Epithelial cell of proximal tubule (primary cell): Measurements from ENCODE around the gene ADD2. TPM values are rescaled to one million over a fixed set of nuclear protein-coding genes. Genes with fewer than 3 reads are reported as not detected.

Experiments
- DNase-seq: peaks from one replicate; pipeline ENCODE4 v3.0.0-alpha.2; 2011; ENCODE audit warnings: low read depth
- H3K4me3 ChIP-seq: 2 replicates; pipeline ENCODE4 v1.5.1; 2011; ENCODE audit warnings: low read depth, mild to moderate bottlenecking, low read length
- total RNA-seq: library from RNA; depleted of rRNA; stranded (reverse); fragments of >200 nt; gene quantifications from 2 replicates; pipeline ENCODE4 v1.2.3, GENCODE V29; 2015
- TF ChIP-seq, protein P1 (sequence below): conservative IDR thresholded peaks from 2 replicates; pipeline ENCODE4 v1.5.1; 2012; ENCODE audit warnings: low read depth, mild to moderate bottlenecking, low read length

The ADD2 gene
- total RNA-seq, 1 donor from 2014 or later, result 21.3 TPM

DNA sequence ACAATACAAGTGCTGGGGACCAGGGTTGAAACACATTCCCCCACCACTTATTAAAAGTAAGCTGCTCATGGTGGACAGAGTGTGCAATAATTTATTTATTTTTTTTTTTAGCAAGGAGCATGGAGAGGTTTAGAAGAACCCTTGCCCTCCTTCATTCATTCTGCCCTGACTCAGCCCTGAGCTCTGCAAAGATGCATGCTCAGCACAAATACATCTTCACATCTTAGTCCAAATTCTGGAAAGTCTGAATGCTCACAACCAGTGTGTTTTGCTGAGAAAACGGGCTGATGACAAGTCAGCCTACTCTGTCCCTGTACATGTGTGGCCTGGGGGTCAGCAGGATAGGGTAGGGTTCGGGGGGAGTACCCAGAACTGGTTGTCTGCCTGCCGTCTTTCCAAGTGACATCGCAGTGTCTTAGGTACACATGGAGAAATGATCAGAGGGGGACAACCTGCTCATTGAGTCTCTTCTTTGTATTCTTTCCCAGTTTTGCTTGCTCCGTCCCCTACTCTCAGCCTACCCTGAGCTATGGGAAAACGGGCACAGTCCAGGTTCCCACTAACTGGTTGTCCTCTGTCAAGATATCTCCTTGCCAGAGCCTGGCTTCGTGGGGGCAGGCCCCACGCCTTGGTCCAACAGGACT lies 76.4 kb downstream of the ADD2 start:
- TF ChIP-seq, protein P1, sequence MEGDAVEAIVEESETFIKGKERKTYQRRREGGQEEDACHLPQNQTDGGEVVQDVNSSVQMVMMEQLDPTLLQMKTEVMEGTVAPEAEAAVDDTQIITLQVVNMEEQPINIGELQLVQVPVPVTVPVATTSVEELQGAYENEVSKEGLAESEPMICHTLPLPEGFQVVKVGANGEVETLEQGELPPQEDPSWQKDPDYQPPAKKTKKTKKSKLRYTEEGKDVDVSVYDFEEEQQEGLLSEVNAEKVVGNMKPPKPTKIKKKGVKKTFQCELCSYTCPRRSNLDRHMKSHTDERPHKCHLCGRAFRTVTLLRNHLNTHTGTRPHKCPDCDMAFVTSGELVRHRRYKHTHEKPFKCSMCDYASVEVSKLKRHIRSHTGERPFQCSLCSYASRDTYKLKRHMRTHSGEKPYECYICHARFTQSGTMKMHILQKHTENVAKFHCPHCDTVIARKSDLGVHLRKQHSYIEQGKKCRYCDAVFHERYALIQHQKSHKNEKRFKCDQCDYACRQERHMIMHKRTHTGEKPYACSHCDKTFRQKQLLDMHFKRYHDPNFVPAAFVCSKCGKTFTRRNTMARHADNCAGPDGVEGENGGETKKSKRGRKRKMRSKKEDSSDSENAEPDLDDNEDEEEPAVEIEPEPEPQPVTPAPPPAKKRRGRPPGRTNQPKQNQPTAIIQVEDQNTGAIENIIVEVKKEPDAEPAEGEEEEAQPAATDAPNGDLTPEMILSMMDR, result no peak
- H3K4me3 ChIP-seq, result no peak overlapping the region
- no peak for DNase-seq

DNA sequence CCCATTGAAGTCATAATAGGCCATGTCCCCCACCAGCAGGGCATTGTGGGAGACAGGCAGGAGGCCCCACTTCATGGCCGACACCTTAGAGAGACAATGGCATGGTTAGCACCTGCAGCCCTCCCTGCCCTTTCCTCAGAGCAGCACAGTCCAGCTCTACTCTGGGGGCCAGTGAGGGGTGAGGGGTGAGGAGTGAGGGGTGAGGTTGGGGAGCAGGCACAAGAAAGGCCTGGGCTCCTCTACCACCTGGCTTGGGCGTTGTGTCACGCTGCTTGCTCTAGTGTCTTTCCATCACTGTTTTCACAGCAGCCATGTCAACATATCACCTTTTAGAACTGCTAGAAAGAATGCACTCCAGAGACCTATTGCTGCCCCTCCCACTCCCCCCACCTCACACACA lies 77.2 kb downstream of the ADD2 start:
- TF ChIP-seq, protein P1, result no peak

DNA sequence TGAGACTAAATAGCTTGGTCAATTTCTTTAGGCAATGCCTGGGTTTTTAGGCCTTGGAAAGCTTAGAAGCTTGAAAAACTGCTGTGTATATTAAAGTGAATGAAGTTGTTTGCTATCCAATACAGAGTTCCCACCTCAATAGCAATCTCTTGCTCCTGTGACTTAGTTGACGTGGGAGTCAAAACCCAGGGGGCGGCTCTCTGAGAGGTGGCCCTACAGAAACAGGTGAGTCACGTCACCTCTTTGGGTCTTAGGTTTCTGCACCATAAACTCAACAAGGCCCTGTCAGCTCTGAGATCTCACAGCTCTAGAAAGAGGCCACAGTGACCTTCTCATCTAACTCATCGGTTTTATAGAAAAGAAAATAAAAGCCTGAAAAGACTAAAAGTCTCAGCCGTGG lies 79.6 kb downstream of the ADD2 start:
- TF ChIP-seq, protein P1, result no peak
- DNase-seq, result no peak
- H3K4me3 ChIP-seq, result no peak overlapping the region

More for the DNA sequence above, 77.2 kb downstream of the ADD2 start:
- DNase-seq, result no peak
- H3K4me3 ChIP-seq, result no peak overlapping the region

DNA sequence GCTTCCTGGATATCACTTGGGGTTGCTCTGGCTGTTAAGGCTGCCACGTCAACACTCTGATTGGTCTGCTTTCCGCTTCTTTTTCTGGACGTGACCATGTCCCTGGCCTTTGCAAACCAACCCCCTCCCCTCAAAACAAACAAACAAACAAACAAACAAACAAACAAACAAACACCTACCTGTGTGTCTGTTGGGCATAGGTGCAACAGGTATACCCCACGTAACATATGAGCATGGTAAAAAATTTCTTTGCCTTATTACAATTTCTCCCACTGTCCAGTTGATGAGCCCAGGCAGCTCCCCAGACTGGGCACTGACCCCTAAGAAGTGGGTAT lies 80.6 kb downstream of the ADD2 start:
- no peak overlapping the region for H3K4me3 ChIP-seq
- no peak for DNase-seq
- TF ChIP-seq, protein P1, result no peak

DNA sequence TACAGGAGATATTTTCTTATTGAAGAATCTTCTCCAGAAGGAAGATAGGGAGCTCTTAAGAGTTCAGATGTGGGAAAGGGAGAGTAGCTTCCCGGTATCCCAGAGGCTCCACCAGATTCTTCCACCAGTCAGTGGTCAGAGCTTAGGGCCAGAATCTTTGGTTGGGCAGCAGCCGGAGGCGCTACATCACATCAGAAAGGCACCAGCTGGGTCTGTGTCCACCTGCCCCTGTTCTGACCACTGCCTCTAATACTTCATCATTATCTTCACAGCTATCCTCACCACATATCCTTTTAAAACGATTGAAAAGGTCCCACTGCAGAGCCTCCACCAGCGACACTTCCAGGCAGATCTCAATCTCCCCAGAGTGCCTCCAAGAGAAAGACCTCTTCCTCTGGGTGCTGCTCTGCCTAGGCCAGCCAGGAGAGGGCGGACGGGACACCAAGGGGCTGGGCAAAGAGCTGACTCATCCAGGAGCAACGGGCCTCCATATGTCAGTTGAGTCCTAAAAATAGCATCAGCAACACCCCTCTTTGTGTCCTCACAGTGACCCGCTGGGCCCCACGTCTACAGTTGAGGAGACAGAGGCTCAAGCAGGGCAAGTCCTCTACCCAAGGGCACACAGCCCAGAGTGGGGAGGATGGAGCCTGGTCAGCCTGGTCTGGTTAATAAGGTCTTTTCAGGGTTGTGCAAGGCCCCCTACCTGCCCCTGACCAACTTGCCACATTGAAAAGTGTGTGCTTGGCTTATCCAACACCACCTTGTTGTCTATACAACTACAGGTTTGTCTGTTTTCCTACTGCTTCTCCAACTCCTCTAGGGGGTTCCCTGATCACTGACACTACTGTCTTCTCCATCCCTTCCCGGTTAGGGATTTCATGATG lies 81.2 kb downstream of the ADD2 start:
- TF ChIP-seq, protein P1, result peak; percentile 41
- DNase-seq, result no peak
- H3K4me3 ChIP-seq, result no peak overlapping the region

DNA sequence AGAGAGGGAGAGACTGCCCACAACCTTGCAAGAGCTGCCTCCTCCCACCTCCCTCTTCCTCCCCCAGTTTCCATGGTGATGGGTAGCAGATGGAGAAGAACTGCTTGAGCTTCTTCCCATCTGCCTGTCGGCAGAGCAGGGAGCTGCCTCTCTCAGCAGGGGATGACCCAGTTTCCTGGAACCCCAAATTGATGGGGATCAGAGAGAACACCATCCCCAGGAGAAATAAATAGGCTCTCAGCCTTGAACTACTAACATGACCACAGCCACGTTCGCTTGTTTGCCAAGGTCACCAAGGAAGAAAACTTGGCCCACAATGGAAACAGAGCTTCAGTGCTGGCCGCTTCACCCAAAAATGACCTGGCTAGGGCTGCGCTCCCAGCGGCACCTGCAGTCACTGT lies 82.2 kb downstream of the ADD2 start:
- no peak for DNase-seq
- TF ChIP-seq, protein P1, result no peak
- no peak overlapping the region for H3K4me3 ChIP-seq
